ENCODE data around the gene FXYD3. TPM values are rescaled to one million over a fixed set of nuclear protein-coding genes. Genes with fewer than 3 reads are reported as not detected.

FXYD3 gene
- total and polyA plus RNA-seq, 2 of the 13 experiments (the other 11 are each of a cell fraction or from before 2014, with no cell fraction given): 4.9 TPM; not detected in 1

DNA sequence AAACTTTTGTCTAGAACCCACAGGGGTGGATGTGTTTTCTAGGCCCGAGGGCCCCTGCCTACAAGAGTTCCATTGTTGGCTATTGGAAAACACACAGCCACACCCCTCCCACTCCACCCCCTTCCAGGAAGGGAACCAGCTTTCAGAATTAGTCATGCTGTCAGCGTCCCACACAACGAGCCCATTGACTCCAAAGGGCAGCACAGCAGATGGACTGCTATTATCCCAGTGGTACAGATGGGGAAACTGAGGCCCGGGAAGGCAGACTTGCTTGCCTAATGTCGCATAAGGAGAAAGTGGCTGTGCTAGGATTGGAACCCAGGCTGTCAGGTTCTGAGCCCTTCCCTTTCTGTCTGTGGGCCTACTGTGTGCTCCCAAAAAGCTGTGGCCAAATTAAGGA is 8.1 kb upstream of the FXYD3 start (continued):
- TF ChIP-seq, protein P1, sequence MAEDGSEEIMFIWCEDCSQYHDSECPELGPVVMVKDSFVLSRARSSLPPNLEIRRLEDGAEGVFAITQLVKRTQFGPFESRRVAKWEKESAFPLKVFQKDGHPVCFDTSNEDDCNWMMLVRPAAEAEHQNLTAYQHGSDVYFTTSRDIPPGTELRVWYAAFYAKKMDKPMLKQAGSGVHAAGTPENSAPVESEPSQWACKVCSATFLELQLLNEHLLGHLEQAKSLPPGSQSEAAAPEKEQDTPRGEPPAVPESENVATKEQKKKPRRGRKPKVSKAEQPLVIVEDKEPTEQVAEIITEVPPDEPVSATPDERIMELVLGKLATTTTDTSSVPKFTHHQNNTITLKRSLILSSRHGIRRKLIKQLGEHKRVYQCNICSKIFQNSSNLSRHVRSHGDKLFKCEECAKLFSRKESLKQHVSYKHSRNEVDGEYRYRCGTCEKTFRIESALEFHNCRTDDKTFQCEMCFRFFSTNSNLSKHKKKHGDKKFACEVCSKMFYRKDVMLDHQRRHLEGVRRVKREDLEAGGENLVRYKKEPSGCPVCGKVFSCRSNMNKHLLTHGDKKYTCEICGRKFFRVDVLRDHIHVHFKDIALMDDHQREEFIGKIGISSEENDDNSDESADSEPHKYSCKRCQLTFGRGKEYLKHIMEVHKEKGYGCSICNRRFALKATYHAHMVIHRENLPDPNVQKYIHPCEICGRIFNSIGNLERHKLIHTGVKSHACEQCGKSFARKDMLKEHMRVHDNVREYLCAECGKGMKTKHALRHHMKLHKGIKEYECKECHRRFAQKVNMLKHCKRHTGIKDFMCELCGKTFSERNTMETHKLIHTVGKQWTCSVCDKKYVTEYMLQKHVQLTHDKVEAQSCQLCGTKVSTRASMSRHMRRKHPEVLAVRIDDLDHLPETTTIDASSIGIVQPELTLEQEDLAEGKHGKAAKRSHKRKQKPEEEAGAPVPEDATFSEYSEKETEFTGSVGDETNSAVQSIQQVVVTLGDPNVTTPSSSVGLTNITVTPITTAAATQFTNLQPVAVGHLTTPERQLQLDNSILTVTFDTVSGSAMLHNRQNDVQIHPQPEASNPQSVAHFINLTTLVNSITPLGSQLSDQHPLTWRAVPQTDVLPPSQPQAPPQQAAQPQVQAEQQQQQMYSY (CRISPR knock-in tag; IDR thresholded peaks at IDR 0.05): no peak
- no peak for TF ChIP-seq NFE2L1 (CRISPR knock-in tag; IDR thresholded peaks at IDR 0.05; ENCODE audit: borderline replicate concordance)
- TF ChIP-seq RCOR2 (CRISPR knock-in tag; IDR thresholded peaks at IDR 0.05): peak; percentile 65; the same call in 1 of the 2 replicates
- TF ChIP-seq, protein P2, sequence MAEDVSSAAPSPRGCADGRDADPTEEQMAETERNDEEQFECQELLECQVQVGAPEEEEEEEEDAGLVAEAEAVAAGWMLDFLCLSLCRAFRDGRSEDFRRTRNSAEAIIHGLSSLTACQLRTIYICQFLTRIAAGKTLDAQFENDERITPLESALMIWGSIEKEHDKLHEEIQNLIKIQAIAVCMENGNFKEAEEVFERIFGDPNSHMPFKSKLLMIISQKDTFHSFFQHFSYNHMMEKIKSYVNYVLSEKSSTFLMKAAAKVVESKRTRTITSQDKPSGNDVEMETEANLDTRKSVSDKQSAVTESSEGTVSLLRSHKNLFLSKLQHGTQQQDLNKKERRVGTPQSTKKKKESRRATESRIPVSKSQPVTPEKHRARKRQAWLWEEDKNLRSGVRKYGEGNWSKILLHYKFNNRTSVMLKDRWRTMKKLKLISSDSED (CRISPR knock-in tag; IDR thresholded peaks at IDR 0.05): no peak
- no peak for TF ChIP-seq ARNTL (CRISPR knock-in tag; IDR thresholded peaks at IDR 0.05)
- no peak for TF ChIP-seq TBP (CRISPR knock-in tag; IDR thresholded peaks at IDR 0.05)
- peak; percentile 45; the same call in 1 of the 2 replicates for TF ChIP-seq RXRA (CRISPR knock-in tag; IDR thresholded peaks at IDR 0.05)
- TF ChIP-seq ZNF746 (CRISPR knock-in tag; IDR thresholded peaks at IDR 0.05): peak; percentile 32; the same call in 1 of the 2 replicates
- TF ChIP-seq, protein P3, sequence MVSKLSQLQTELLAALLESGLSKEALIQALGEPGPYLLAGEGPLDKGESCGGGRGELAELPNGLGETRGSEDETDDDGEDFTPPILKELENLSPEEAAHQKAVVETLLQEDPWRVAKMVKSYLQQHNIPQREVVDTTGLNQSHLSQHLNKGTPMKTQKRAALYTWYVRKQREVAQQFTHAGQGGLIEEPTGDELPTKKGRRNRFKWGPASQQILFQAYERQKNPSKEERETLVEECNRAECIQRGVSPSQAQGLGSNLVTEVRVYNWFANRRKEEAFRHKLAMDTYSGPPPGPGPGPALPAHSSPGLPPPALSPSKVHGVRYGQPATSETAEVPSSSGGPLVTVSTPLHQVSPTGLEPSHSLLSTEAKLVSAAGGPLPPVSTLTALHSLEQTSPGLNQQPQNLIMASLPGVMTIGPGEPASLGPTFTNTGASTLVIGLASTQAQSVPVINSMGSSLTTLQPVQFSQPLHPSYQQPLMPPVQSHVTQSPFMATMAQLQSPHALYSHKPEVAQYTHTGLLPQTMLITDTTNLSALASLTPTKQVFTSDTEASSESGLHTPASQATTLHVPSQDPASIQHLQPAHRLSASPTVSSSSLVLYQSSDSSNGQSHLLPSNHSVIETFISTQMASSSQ (IDR thresholded peaks at IDR 0.05; ENCODE audit: low read depth): no peak
- TF ChIP-seq, protein P3 (CRISPR knock-in tag; IDR thresholded peaks at IDR 0.05; ENCODE audit: borderline replicate concordance): peak; percentile 38; the same call in 1 of the 2 replicates
- peak; percentile 62 for TF ChIP-seq ZFX (CRISPR knock-in tag; IDR thresholded peaks at IDR 0.05; ENCODE audit: low read depth)
- TF ChIP-seq KLF9 (CRISPR knock-in tag; IDR thresholded peaks at IDR 0.05; ENCODE audit: low read depth): no peak
- TF ChIP-seq, protein P4, sequence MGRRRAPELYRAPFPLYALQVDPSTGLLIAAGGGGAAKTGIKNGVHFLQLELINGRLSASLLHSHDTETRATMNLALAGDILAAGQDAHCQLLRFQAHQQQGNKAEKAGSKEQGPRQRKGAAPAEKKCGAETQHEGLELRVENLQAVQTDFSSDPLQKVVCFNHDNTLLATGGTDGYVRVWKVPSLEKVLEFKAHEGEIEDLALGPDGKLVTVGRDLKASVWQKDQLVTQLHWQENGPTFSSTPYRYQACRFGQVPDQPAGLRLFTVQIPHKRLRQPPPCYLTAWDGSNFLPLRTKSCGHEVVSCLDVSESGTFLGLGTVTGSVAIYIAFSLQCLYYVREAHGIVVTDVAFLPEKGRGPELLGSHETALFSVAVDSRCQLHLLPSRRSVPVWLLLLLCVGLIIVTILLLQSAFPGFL (CRISPR knock-in tag; IDR thresholded peaks at IDR 0.05): no peak
- TF ChIP-seq, protein P5, sequence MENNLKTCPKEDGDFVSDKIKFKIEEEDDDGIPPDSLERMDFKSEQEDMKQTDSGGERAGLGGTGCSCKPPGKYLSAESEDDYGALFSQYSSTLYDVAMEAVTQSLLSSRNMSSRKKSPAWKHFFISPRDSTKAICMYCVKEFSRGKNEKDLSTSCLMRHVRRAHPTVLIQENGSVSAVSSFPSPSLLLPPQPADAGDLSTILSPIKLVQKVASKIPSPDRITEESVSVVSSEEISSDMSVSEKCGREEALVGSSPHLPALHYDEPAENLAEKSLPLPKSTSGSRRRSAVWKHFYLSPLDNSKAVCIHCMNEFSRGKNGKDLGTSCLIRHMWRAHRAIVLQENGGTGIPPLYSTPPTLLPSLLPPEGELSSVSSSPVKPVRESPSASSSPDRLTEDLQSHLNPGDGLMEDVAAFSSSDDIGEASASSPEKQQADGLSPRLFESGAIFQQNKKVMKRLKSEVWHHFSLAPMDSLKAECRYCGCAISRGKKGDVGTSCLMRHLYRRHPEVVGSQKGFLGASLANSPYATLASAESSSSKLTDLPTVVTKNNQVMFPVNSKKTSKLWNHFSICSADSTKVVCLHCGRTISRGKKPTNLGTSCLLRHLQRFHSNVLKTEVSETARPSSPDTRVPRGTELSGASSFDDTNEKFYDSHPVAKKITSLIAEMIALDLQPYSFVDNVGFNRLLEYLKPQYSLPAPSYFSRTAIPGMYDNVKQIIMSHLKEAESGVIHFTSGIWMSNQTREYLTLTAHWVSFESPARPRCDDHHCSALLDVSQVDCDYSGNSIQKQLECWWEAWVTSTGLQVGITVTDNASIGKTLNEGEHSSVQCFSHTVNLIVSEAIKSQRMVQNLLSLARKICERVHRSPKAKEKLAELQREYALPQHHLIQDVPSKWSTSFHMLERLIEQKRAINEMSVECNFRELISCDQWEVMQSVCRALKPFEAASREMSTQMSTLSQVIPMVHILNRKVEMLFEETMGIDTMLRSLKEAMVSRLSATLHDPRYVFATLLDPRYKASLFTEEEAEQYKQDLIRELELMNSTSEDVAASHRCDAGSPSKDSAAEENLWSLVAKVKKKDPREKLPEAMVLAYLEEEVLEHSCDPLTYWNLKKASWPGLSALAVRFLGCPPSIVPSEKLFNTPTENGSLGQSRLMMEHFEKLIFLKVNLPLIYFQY (CRISPR knock-in tag; IDR thresholded peaks at IDR 0.05; ENCODE audit: borderline replicate concordance): no peak
- no peak for TF ChIP-seq IKZF4 (CRISPR knock-in tag; IDR thresholded peaks at IDR 0.05; ENCODE audit: borderline replicate concordance, low read depth, not compliant biosample characterization)
- no peak for TF ChIP-seq MXD4 (CRISPR knock-in tag; IDR thresholded peaks at IDR 0.05)
